ENCODE measurements around the gene SLC2A6.

SLC2A6 gene

GRCh38 chr9:133433351-133433843 is 45.5 kb downstream of the SLC2A6 start:
- DNase-seq = no peak

GRCh38 chr9:133430244-133430643 is 48.7 kb downstream of the SLC2A6 start:
- no peak for DNase-seq

- no peak for DNase-seq
These were observed 49.2 kb downstream of the SLC2A6 start for GRCh38 chr9:133429641-133430161.

- DNase-seq = no peak
These were observed 49.7 kb downstream of the SLC2A6 start for GRCh38 chr9:133429214-133429613.

- no peak for DNase-seq
These were observed 50.2 kb downstream of the SLC2A6 start for GRCh38 chr9:133428617-133429101.

GRCh38 chr9:133427658-133428348 is 51.1 kb downstream of the SLC2A6 start:
- no peak for DNase-seq

- DNase-seq = no peak
These were observed 52.9 kb downstream of the SLC2A6 start for GRCh38 chr9:133426011-133426410.

GRCh38 chr9:133425049-133425632 is 53.8 kb downstream of the SLC2A6 start:
- no peak for DNase-seq

- no peak for DNase-seq
These were observed 54.7 kb downstream of the SLC2A6 start for GRCh38 chr9:133424187-133424586.

GRCh38 chr9:133423216-133423615 is 55.7 kb downstream of the SLC2A6 start:
- no peak for DNase-seq

- DNase-seq = no peak
These were observed 57.0 kb downstream of the SLC2A6 start, which contains the start of gene ADAMTS13 for GRCh38 chr9:133421615-133422542. Gene ADAMTS13, plus strand, starts transcription at chr9:133422367. Its CDS starts 77 bp downstream, at chr9:133422444.
